Neural cell (in vitro differentiated cells): ENCODE measurements around the gene TMPRSS6. TPM values are rescaled to one million over a fixed set of nuclear protein-coding genes. Genes with fewer than 3 reads are reported as not detected.

ENCODE experiments used
- H2AFZ ChIP-seq: fragments of 200-600, 300-800 bp; sonication (generic), shearing (Covaris generic); 2 replicates; pipeline ENCODE4 v1.6.0; 2014; ENCODE audit warnings: low read depth, mild to moderate bottlenecking, antibody characterized with exemption, low read length, moderate library complexity
- H3F3A ChIP-seq: fragments of 200-600 bp; shearing (Covaris generic); 2 replicates; pipeline ENCODE4 v1.6.1; 2016; ENCODE audit warnings: mild to moderate bottlenecking, moderate library complexity, mixed read lengths, antibody characterized with exemption, low read length; ENCODE audit not compliant: insufficient read depth, poor library complexity, severe bottlenecking
- H3K27ac ChIP-seq: fragments of 200-600, 300-800 bp; sonication (generic), shearing (Covaris generic); 2 replicates; pipeline ENCODE4 v1.5.1; 2014; ENCODE audit warnings: mild to moderate bottlenecking, low read length, moderate library complexity
- H3K27me3 ChIP-seq: fragments of 300-800, 200-600 bp; sonication (generic), shearing (Covaris generic); 2 replicates; pipeline ENCODE4 v1.6.0; 2014; ENCODE audit warnings: mild to moderate bottlenecking, low read depth, low read length, moderate library complexity; ENCODE audit not compliant: insufficient read depth
- H3K36me3 ChIP-seq: fragments of 300-800, 200-600 bp; sonication (generic), shearing (Covaris generic); 2 replicates; pipeline ENCODE4 v1.5.1; 2014; ENCODE audit warnings: mild to moderate bottlenecking, antibody characterized with exemption, low read length, moderate library complexity; ENCODE audit not compliant: insufficient read depth
- H3K4me2 ChIP-seq: fragments of 300-800, 200-600 bp; sonication (generic), shearing (Covaris generic); 2 replicates; pipeline ENCODE4 v1.6.0; 2014; ENCODE audit warnings: mild to moderate bottlenecking, low read length
- H3K4me3 ChIP-seq: fragments of 300-800, 200-600 bp; sonication (generic), shearing (Covaris generic); 2 replicates; pipeline ENCODE4 v1.5.1; 2014; ENCODE audit warnings: mild to moderate bottlenecking, low read length, moderate library complexity
- H3K79me2 ChIP-seq: fragments of 200-600 bp; shearing (Covaris generic); replicated peaks from 2 replicates; pipeline ENCODE4 v1.6.0; 2014; ENCODE audit warnings: mild to moderate bottlenecking, low read length, moderate library complexity; ENCODE audit not compliant: insufficient read depth
- H3K9ac ChIP-seq: fragments of 300-800, 200-600 bp; sonication (generic), shearing (Covaris generic); 2 replicates; pipeline ENCODE4 v1.6.1; 2016; ENCODE audit warnings: mild to moderate bottlenecking, low read length, mixed read lengths
- H3K9me2 ChIP-seq: fragments of 200-600 bp; shearing (Covaris generic); 2 replicates; pipeline ENCODE4 v1.6.1; 2016; ENCODE audit warnings: mild to moderate bottlenecking, low read length, mixed read lengths; ENCODE audit not compliant: insufficient read depth
- H3K9me3 ChIP-seq: fragments of 200-600, 300-800 bp; sonication (generic), shearing (Covaris generic); 2 replicates; pipeline ENCODE4 v1.6.1; 2016; ENCODE audit warnings: mild to moderate bottlenecking, mixed run types, low read length, moderate library complexity, mixed read lengths
- H4K20me1 ChIP-seq: fragments of 200-600 bp; shearing (Covaris generic); 2 replicates; pipeline ENCODE4 v1.6.1; 2016; ENCODE audit warnings: mild to moderate bottlenecking, mixed run types; ENCODE audit not compliant: insufficient read depth
- EP300 ChIP-seq: fragments of 450-650 bp; conservative IDR thresholded peaks from 2 replicates; pipeline ENCODE4 v1.6.1; 2014; ENCODE audit warnings: antibody characterized with exemption, mild to moderate bottlenecking, moderate library complexity; ENCODE audit not compliant: poor library complexity, severe bottlenecking
- EZH2 ChIP-seq: fragments of 200-600, 300-800 bp; shearing (Covaris generic), sonication (generic); IDR thresholded peaks from 2 replicates; pipeline ENCODE4 v1.6.1; 2014; ENCODE audit warnings: antibody characterized with exemption, low read length, borderline replicate concordance, mild to moderate bottlenecking; ENCODE audit not compliant: insufficient read depth, poor library complexity, severe bottlenecking
- MXI1 ChIP-seq: fragments of 450-650 bp; conservative IDR thresholded peaks from 2 replicates; pipeline ENCODE4 v1.6.1; 2014; ENCODE audit warnings: antibody characterized with exemption, mild to moderate bottlenecking; ENCODE audit not compliant: poor library complexity, severe bottlenecking
- POLR2AphosphoS5 ChIP-seq: IDR thresholded peaks from 2 replicates; pipeline ENCODE4 v1.6.1; 2012
- RAD21 ChIP-seq: fragments of 450-650 bp; conservative IDR thresholded peaks from 2 replicates; pipeline ENCODE4 v1.6.1; 2014; ENCODE audit warnings: antibody characterized with exemption, mild to moderate bottlenecking, moderate library complexity
- SMC3 ChIP-seq: fragments of 450-650 bp; conservative IDR thresholded peaks from 2 replicates; pipeline ENCODE4 v1.6.1; 2014; ENCODE audit warnings: antibody characterized with exemption, mild to moderate bottlenecking, moderate library complexity; ENCODE audit not compliant: poor library complexity
- TAF1 ChIP-seq: IDR thresholded peaks from 2 replicates; pipeline ENCODE4 v1.6.1; 2012; ENCODE audit warnings: low read depth
- polyA plus RNA-seq: library from polyadenylated mRNA; depleted of rRNA; stranded (reverse); fragments of >200 nt; gene quantifications from 2 replicates; pipeline ENCODE4 v1.2.3, GENCODE V29; 2014
- TF ChIP-seq, protein P1 (sequence below): IDR thresholded peaks from 2 replicates; pipeline ENCODE4 v1.6.1; 2012; ENCODE audit warnings: borderline replicate concordance
- TF ChIP-seq, protein P2 (sequence below): fragments of 450-650 bp; IDR thresholded peaks from 2 replicates; pipeline ENCODE4 v1.5.1; 2014; ENCODE audit warnings: antibody characterized with exemption, mild to moderate bottlenecking, moderate library complexity; ENCODE audit not compliant: poor library complexity, severe bottlenecking

TMPRSS6 gene
- polyA plus RNA-seq, 1 donor from 2014 or later: not detected

DNA sequence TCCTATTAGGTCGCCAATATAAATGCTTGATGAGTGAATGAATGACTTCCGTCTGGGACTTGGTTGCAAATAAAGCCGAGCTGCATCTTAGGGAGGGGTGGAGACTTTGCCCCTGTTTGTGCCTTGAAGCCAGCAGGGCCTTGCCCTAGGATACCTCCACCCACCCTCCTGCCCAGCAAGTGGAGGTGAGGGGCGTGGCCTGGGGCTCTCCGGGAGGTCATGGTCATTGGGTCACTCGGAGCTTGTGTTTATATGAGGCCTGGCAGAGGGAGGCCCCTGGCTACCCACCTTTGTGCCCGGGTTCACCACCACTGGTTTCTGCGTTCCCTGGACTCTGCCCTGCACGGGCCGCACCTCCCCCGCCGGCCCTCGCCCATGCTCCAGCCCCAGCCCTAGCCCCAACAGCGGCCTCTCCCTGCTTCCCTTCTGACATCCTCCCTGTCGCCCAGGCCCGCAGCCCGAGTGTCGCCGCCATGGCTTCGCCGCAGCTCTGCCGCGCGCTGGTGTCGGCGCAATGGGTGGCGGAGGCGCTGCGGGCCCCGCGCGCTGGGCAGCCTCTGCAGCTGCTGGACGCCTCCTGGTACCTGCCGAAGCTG is 85.7 kb downstream of the TMPRSS6 start:
- Histone ChIP-seq H3K9me2 (no peaks in the 10 kb centered on the region), H3K9ac (no peak overlapping the region), H3K27me3 (no peaks in the 10 kb centered on the region), H3K36me3 (no peaks in the 10 kb centered on the region), H4K20me1 (no peaks in the 10 kb centered on the region), H3K4me3 (no peak overlapping the region), H3K9me3 (no peaks in the 10 kb centered on the region), H2AFZ (no peak overlapping the region), H3F3A (no peaks in the 10 kb centered on the region), H3K4me2 (no peak overlapping the region), H3K27ac (no peak overlapping the region), H3K79me2 (peaks cover 10% of the 10 kb centered on the region)
- no peak for TF ChIP-seq RAD21
- TF ChIP-seq, protein P1, sequence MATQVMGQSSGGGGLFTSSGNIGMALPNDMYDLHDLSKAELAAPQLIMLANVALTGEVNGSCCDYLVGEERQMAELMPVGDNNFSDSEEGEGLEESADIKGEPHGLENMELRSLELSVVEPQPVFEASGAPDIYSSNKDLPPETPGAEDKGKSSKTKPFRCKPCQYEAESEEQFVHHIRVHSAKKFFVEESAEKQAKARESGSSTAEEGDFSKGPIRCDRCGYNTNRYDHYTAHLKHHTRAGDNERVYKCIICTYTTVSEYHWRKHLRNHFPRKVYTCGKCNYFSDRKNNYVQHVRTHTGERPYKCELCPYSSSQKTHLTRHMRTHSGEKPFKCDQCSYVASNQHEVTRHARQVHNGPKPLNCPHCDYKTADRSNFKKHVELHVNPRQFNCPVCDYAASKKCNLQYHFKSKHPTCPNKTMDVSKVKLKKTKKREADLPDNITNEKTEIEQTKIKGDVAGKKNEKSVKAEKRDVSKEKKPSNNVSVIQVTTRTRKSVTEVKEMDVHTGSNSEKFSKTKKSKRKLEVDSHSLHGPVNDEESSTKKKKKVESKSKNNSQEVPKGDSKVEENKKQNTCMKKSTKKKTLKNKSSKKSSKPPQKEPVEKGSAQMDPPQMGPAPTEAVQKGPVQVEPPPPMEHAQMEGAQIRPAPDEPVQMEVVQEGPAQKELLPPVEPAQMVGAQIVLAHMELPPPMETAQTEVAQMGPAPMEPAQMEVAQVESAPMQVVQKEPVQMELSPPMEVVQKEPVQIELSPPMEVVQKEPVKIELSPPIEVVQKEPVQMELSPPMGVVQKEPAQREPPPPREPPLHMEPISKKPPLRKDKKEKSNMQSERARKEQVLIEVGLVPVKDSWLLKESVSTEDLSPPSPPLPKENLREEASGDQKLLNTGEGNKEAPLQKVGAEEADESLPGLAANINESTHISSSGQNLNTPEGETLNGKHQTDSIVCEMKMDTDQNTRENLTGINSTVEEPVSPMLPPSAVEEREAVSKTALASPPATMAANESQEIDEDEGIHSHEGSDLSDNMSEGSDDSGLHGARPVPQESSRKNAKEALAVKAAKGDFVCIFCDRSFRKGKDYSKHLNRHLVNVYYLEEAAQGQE: no peak
- no peak for TF ChIP-seq MXI1
- TF ChIP-seq TAF1: no peak
- TF ChIP-seq EP300: no peak
- TF ChIP-seq SMC3: no peak
- no peak for TF ChIP-seq POLR2AphosphoS5
- TF ChIP-seq, protein P2, sequence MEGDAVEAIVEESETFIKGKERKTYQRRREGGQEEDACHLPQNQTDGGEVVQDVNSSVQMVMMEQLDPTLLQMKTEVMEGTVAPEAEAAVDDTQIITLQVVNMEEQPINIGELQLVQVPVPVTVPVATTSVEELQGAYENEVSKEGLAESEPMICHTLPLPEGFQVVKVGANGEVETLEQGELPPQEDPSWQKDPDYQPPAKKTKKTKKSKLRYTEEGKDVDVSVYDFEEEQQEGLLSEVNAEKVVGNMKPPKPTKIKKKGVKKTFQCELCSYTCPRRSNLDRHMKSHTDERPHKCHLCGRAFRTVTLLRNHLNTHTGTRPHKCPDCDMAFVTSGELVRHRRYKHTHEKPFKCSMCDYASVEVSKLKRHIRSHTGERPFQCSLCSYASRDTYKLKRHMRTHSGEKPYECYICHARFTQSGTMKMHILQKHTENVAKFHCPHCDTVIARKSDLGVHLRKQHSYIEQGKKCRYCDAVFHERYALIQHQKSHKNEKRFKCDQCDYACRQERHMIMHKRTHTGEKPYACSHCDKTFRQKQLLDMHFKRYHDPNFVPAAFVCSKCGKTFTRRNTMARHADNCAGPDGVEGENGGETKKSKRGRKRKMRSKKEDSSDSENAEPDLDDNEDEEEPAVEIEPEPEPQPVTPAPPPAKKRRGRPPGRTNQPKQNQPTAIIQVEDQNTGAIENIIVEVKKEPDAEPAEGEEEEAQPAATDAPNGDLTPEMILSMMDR: no peak

DNA sequence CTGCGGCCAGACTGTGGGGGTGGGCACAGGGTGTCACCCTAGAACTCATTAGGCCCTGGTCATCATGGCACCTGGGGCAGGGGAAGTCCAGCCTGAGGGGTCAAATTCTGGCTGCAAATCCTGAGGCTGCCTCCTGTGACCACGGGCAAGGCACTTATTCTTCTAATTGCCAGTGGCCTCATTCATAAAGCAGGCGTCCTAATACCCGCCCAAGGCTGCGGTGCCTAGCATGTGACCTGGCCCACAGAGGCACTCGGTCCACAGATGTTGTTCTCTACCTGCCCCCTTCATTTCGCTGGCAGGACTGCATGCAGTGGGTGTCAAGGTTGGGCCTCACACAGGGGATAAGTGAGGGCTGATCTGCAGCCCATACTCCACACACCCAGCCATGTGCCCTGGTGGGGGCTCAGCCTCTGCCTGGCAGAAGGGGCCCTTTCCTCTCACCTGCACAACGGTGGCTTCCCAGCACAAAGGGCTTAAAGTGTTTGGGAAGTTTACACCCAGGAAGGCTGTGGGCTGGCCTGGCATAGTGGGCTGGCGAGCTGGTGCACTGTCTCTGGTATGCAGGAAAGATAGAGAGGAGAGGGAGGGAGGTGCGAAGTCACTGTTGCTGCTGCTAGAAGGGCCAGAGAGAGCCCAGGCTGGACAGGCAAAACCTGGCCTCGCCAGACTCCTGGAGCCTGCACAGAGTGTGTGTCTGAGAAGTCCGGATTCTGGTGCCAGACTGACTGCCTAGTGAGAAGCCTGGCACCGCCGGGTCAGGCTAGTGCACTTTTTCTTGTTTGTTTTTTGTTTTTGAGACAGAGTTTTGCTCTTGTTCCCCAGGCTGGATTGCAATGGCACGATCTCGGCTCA is 86.8 kb downstream of the TMPRSS6 start:
- Histone ChIP-seq H3K9me3 (no peaks in the 10 kb centered on the region), H3K36me3 (no peaks in the 10 kb centered on the region), H3K4me3 (no peak overlapping the region), H4K20me1 (no peaks in the 10 kb centered on the region), H2AFZ (no peak overlapping the region), H3F3A (no peaks in the 10 kb centered on the region), H3K4me2 (no peak overlapping the region), H3K27ac (no peak overlapping the region), H3K9ac (no peak overlapping the region), H3K9me2 (no peaks in the 10 kb centered on the region), H3K27me3 (no peaks in the 10 kb centered on the region), H3K79me2 (peaks cover 10% of the 10 kb centered on the region)
- TF ChIP-seq TAF1 (no peak), SMC3 (no peak), MXI1 (no peak), RAD21 (no peak), POLR2AphosphoS5 (no peak), EP300 (no peak), EZH2 (no peak)
- TF ChIP-seq, protein P2: no peak
- TF ChIP-seq, protein P1: no peak
